SK-N-SH treated with all-trans-retinoic acid at 6 μM for 48 hours (cell line): Measurements from ENCODE around the gene TFPT.

ENCODE experiments used
- POU6F1 ChIP-seq: fragments of 250-450 bp; sonication (Bioruptor Pico); IDR thresholded peaks from 2 replicates; pipeline ENCODE4 v1.8.0; 2021; ENCODE audit warnings: low read depth, mild to moderate bottlenecking, moderate library complexity, borderline replicate concordance
- ZFP30 ChIP-seq: fragments of 450-650 bp; formaldehyde crosslinking; IDR thresholded peaks from 2 replicates; pipeline ENCODE4 v1.5.0; 2022; ENCODE audit warnings: mild to moderate bottlenecking, moderate library complexity
- ZNF70 ChIP-seq: fragments of 450-650 bp; formaldehyde crosslinking; IDR thresholded peaks from 2 replicates; pipeline ENCODE4 v1.5.0; 2020; ENCODE audit warnings: mild to moderate bottlenecking, moderate library complexity

- TF ChIP-seq POU6F1, result no peak
- TF ChIP-seq ZNF70 (CRISPR knock-in tag), result no peak
- no peak for TF ChIP-seq ZFP30 (CRISPR knock-in tag)
Observed at GRCh38 chr19:54156953-54157352, 41.5 kb upstream of the TFPT start.
